Endothelial cell (in vitro differentiated cells): ENCODE data around the gene DNAJC5. TPM values are rescaled to one million over a fixed set of nuclear protein-coding genes. Genes with fewer than 3 reads are reported as not detected.

Experiments used
- DNase-seq: peaks from one replicate; pipeline ENCODE4 v3.0.0; 2021; ENCODE audit warnings: low spot score
- H3K27ac Mint-ChIP-seq: one replicate; pipeline ENCODE4 v1.8.0; 2021; ENCODE audit warnings: mixed read lengths, inconsistent platforms; ENCODE audit not compliant: unreplicated experiment
- H3K27me3 Mint-ChIP-seq: one replicate; pipeline ENCODE4 v1.8.0; 2021; ENCODE audit warnings: mild to moderate bottlenecking, moderate library complexity, mixed read lengths, inconsistent platforms; ENCODE audit not compliant: unreplicated experiment
- H3K36me3 Mint-ChIP-seq: one replicate; pipeline ENCODE4 v1.8.0; 2021; ENCODE audit warnings: mild to moderate bottlenecking, low read depth, mixed read lengths, inconsistent platforms; ENCODE audit not compliant: unreplicated experiment
- H3K4me1 Mint-ChIP-seq: one replicate; pipeline ENCODE4 v1.8.0; 2021; ENCODE audit warnings: mild to moderate bottlenecking, mixed read lengths, inconsistent platforms; ENCODE audit not compliant: unreplicated experiment
- H3K4me3 Mint-ChIP-seq: one replicate; pipeline ENCODE4 v1.8.0; 2021; ENCODE audit warnings: mild to moderate bottlenecking, mixed read lengths, inconsistent platforms; ENCODE audit not compliant: unreplicated experiment
- H3K9me3 Mint-ChIP-seq: one replicate; pipeline ENCODE4 v1.8.0; 2021; ENCODE audit warnings: mixed read lengths, inconsistent platforms; ENCODE audit not compliant: unreplicated experiment
- total RNA-seq: library from RNA; stranded (reverse); fragmentation: NEBNext Ultra II Directional; extraction: Animal tissue kit (Norgen Biotek cat#: 25700); gene quantifications from one replicate; pipeline ENCODE4 v1.2.1, GENCODE V29; 2021; ENCODE audit not compliant: unreplicated experiment
- TF ChIP-seq, protein P1 (sequence below): fragments of 200-600 bp; sonication (generic); IDR thresholded peaks from one replicate; pipeline ENCODE4 v1.5.0; 2021; ENCODE audit warnings: antibody characterized with exemption; ENCODE audit not compliant: unreplicated experiment

Gene DNAJC5
- total RNA-seq, 1 donor from 2014 or later = 54.4 TPM

DNA sequence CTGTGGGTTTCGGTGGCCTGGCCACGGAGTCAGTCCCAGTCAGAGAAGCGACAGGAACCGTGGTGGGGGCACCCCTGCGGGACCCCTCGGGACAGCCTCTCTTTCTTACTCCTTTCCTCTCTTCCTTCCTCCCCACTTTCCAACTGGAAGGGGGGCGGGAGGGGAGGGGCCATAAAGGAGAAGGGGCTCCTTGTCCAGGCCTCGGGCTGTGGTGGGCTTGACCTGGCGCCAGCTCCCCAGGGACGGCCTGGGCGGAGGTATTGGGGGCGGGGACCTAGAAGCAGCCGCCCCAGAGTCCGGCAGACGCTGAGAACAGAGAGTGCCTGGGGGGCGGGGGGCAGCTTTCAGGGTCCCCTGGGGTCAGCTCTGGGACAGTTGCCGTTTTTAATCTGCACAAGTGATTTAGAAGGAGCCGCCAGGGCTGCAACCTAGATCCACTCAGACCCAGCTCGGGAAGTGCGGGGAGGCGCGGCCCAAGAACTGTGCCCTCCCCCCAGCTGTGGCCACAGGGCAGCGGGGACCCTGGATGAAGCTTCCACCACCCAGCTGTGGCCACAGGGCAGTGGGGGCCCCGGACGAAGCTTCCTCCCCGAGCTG is 40.1 kb upstream of the DNAJC5 start:
- Mint-ChIP-seq H3K4me1 (peaks cover 35% of the 10 kb centered on the region), H3K36me3 (peaks cover 4% of the 10 kb centered on the region), H3K27me3 (peaks cover 13% of the 10 kb centered on the region), H3K9me3 (no peaks in the 10 kb centered on the region), H3K27ac (no peak overlapping the region), H3K4me3 (no peak overlapping the region)
- no peak for DNase-seq
- TF ChIP-seq, protein P1, sequence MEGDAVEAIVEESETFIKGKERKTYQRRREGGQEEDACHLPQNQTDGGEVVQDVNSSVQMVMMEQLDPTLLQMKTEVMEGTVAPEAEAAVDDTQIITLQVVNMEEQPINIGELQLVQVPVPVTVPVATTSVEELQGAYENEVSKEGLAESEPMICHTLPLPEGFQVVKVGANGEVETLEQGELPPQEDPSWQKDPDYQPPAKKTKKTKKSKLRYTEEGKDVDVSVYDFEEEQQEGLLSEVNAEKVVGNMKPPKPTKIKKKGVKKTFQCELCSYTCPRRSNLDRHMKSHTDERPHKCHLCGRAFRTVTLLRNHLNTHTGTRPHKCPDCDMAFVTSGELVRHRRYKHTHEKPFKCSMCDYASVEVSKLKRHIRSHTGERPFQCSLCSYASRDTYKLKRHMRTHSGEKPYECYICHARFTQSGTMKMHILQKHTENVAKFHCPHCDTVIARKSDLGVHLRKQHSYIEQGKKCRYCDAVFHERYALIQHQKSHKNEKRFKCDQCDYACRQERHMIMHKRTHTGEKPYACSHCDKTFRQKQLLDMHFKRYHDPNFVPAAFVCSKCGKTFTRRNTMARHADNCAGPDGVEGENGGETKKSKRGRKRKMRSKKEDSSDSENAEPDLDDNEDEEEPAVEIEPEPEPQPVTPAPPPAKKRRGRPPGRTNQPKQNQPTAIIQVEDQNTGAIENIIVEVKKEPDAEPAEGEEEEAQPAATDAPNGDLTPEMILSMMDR = no peak

DNA sequence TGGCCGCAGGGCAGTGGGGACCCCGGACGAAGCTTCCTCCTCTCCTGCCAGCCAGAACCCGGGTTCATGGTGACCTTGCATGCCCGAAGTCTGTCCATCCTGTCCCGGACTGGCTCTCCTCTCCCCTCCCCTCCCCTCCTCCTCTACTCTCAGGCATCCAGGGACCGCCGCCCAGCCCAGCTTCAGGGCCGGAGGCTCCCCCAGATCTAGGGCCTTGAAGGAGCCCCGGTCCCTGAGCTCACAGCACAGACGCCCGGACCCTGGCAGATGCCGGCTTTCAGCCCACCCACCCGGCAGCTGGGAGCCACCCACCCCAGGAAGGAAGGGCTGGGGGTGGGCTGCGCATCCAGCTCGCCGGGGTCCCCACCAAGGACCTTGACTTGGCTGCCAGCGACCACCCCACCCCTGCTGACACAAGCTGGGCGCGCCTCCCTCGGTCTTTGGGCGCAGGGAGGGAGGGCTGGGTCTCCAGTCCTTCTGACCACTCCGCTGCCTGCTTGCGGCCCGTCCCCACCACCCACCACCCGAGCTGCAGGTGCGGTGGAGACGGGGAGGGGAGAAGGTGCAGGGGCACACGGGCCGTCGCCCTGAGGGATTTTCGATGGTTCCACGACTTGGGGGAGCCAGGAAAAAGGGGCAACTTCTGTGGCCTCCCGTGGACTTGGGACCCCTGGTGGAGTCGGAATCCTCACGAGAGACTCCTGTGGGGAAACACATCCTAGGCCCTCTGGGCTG is 39.4 kb upstream of the DNAJC5 start:
- no peak for DNase-seq
- peaks cover 13% of the 10 kb centered on the region for H3K27me3 Mint-ChIP-seq

DNA sequence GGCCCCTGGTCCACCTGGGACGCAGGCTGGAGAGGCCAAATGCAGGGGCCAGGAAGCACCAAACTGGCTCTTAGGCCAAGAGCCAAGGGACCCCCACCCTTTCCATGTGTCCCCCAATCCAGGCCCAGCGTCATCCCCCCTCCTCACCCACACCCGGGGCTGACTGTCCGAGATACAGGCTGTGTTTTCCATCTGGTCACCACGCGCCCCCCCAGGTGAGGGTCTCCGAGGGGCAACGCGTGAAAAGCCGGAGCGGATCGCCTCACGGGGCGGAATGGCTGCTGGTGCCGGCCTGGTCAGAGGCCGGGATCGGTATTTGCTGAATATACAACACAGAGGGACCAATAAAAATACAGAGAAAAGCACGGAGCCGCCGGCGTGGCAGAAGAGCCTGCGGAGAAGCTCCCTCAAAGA is 38.8 kb upstream of the DNAJC5 start:
- Mint-ChIP-seq H3K27ac (no peak overlapping the region), H3K4me1 (peaks cover 31% of the 10 kb centered on the region), H3K36me3 (peaks cover 2% of the 10 kb centered on the region), H3K9me3 (no peaks in the 10 kb centered on the region), H3K27me3 (peaks cover 10% of the 10 kb centered on the region), H3K4me3 (no peak overlapping the region)
- TF ChIP-seq, protein P1 = no peak
- no peak for DNase-seq

More for the DNA sequence above, 39.4 kb upstream of the DNAJC5 start:
- no peak overlapping the region for H3K4me3 Mint-ChIP-seq
- H3K4me1 Mint-ChIP-seq = peaks cover 35% of the 10 kb centered on the region
- H3K27ac Mint-ChIP-seq = no peak overlapping the region
- peaks cover 4% of the 10 kb centered on the region for H3K36me3 Mint-ChIP-seq
- TF ChIP-seq, protein P1 = no peak
- H3K9me3 Mint-ChIP-seq = no peaks in the 10 kb centered on the region

DNA sequence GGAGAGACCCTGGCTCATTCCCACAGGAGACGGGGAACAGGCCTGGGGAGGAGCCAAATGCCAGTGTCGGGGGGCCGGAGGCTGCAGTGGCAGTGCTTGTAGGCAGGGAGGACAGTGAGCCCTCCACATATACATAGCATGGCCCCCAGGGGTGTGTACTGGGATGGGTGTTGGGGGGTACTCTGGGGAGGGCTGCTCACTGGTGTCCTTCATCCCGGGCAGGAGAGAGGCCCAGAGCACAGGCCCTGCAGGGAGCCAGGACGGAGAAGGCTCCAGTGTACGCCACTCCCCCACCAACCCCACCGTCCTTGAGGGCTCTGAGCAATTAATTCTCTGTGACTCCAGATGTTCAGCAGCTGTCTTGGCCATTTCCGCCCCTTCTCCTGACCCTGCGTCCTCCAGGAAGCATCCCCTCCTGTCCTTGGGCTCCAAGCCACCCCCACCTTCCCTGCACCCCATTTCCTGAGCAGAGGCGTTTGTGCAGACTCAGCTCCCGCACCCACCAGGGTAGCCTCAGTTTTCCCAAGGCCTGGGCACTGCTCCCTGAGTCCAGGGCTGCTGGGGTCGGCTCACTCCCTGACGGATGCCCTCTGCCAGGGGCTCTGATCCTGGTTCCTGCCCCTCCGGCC is 37.0 kb upstream of the DNAJC5 start:
- no peak for DNase-seq
- TF ChIP-seq, protein P1 = no peak
- Mint-ChIP-seq H3K36me3 (no peaks in the 10 kb centered on the region), H3K9me3 (no peaks in the 10 kb centered on the region), H3K4me1 (peaks cover 30% of the 10 kb centered on the region), H3K27ac (no peak overlapping the region), H3K4me3 (no peak overlapping the region), H3K27me3 (peaks cover 6% of the 10 kb centered on the region)
